Omental fat pad (tissue), 4 donors: ENCODE measurements around the gene PEAR1. TPM values are rescaled to one million over a fixed set of nuclear protein-coding genes. Genes with fewer than 3 reads are reported as not detected.

ENCODE experiments used
- ATAC-seq: fragments of 150-250 bp; one replicate; pipeline ENCODE4 v1.9.1; 2016; ENCODE audit warnings: mild to moderate bottlenecking, moderate library complexity; ENCODE audit not compliant: low FRiP score
- DNase-seq: peaks from one replicate; pipeline ENCODE4 v3.0.0-alpha.2; 2019; ENCODE audit warnings: low spot score
- small RNA-seq: library from RNA; depleted of rRNA; stranded (forward); fragments of <200 nt; gene quantifications from one replicate; pipeline ENCODE3, GENCODE V24; 2016
- total RNA-seq, 4 donors: library from RNA; depleted of rRNA; stranded (reverse); fragments of >200 nt; gene quantifications; one replicate each; pipeline ENCODE4 v1.1.0, GENCODE V29; 2016
- TF ChIP-seq, protein P1 (sequence below), 3 donors: fragments of 450-650 bp; IDR thresholded peaks; one replicate each; pipeline ENCODE4 v1.5.1; 2016 to 2017; ENCODE audit warnings: antibody characterized with exemption in 3 of 3, mild to moderate bottlenecking in 3 of 3, moderate library complexity in 2 of 3

Gene PEAR1
- total RNA-seq, 4 donors from 2014 or later: 5.4 to 29.5 (median 9.0) TPM

DNA sequence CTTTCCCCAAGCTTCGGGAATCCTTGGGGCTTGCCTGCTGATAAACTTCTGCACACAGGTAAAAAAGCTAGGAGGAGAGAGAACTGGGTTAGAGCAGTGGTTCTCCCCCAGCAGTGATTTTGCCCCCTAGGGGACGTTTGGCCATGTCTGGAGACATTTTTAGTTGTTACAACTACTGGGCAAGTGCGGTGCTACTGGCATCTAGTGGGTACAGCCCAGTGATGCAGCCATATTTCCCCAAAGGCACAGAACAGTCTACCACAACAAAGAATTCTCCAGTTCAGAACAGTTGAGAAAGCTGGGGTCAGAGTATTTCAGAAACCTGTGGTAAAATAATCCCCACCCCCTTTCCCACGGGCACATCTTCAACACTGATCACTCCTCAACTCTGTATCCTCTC, 68.2 kb downstream of the PEAR1 start:
- DNase-seq (no peak), ATAC-seq (no peak)
- TF ChIP-seq, protein P1, sequence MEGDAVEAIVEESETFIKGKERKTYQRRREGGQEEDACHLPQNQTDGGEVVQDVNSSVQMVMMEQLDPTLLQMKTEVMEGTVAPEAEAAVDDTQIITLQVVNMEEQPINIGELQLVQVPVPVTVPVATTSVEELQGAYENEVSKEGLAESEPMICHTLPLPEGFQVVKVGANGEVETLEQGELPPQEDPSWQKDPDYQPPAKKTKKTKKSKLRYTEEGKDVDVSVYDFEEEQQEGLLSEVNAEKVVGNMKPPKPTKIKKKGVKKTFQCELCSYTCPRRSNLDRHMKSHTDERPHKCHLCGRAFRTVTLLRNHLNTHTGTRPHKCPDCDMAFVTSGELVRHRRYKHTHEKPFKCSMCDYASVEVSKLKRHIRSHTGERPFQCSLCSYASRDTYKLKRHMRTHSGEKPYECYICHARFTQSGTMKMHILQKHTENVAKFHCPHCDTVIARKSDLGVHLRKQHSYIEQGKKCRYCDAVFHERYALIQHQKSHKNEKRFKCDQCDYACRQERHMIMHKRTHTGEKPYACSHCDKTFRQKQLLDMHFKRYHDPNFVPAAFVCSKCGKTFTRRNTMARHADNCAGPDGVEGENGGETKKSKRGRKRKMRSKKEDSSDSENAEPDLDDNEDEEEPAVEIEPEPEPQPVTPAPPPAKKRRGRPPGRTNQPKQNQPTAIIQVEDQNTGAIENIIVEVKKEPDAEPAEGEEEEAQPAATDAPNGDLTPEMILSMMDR (IDR thresholded peaks at IDR 0.05): no peak

DNA sequence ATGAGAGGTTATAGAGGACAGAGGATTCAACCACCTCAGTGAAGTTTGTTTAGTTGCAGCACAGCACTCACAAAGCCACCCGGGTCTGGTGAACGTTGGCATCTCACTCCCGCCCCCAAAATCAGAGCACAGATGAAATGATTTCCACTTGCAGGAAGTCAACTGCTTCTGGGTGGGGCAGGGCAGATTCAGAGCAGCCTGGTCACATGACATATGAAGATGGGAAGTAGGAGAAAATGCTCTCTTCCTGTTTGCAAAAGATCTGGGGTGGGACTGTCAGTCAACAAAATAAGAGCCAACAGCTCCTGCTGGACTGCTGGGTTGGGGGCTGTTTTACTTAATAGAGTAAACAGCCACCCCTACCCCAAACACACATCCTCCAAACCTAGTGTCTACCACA, 70.1 kb downstream of the PEAR1 start:
- TF ChIP-seq, protein P1 (IDR thresholded peaks at IDR 0.05): no peak
- ATAC-seq (no peak), DNase-seq (no peak)

DNA sequence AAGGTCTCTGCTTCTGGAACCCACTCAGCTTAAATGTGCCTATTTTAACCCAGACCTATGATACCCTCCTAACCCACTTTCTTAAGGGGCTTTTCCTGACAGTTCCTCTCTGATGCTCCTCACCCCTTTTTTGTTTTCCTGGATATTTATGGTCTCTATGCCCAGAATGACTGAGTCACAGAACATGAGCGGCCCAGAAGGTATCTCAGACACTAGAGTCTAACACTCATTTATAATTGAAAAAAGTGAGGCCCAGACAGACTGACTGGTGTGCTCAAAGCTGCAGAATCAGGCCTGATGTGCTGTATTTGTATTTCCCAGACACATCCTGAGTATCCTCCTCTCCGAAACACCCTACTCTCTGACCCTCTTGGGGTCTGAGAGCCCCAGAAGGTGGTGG, 70.9 kb downstream of the PEAR1 start:
- DNase-seq (no peak), ATAC-seq (no peak)
- TF ChIP-seq, protein P1 (IDR thresholded peaks at IDR 0.05): no peak

Small RNA genes within 50 kb of the gene (small RNA-seq; reads per million reads assigned to genes)
- not detected for gene MIR765

Other genes starting within 250 kb of the PEAR1 start
- gene NES, start 216.3 kb upstream of the PEAR1 start, total RNA-seq: 10 to 100 TPM; 17.4 to 76.4 (median 27.7) TPM
- 1 to 10 TPM in 3 of 4 donors, not detected in 1; 4.5 to 8.8 (median 8.8) TPM for gene CRABP2, start 188.1 kb upstream of the PEAR1 start, total RNA-seq
- gene METTL25B, start 165.2 kb upstream of the PEAR1 start, total RNA-seq: 10 to 100 TPM; 12.1 to 25.4 (median 18.8) TPM
- 10 to 100 TPM; 19.8 to 34.1 (median 28.2) TPM for gene ISG20L2, start 165.0 kb upstream of the PEAR1 start, total RNA-seq
- 10 to 100 TPM; 45.0 to 74.4 (median 69.8) TPM for gene MRPL24, start 152.6 kb upstream of the PEAR1 start, total RNA-seq
- gene HDGF, start 142.0 kb upstream of the PEAR1 start, total RNA-seq: 100 to 1,000 TPM; 124 to 242 (median 137) TPM
- 10 to 100 TPM; 25.5 to 34.7 (median 28.2) TPM for gene PRCC, start 126.2 kb upstream of the PEAR1 start, total RNA-seq
- 1 to 10 TPM; 2.2 to 6.5 (median 3.7) TPM for gene SH2D2A, start 76.9 kb upstream of the PEAR1 start, total RNA-seq
- under 1 TPM in 3 of 4 donors, not detected in 1; 0.06 to 0.12 (median 0.09) TPM for gene INSRR, start 34.6 kb upstream of the PEAR1 start, total RNA-seq
- 1 to 10 TPM; 1.3 to 6.3 (median 1.6) TPM for gene NTRK1, start 32.9 kb upstream of the PEAR1 start, total RNA-seq
- gene LRRC71, start 26.9 kb downstream of the PEAR1 start, total RNA-seq: not detected
- gene ARHGEF11, start 152.0 kb downstream of the PEAR1 start, total RNA-seq: 10 to 100 TPM; 26.4 to 46.5 (median 35.6) TPM
- gene ETV3L, start 206.1 kb downstream of the PEAR1 start, total RNA-seq: not detected
- gene ETV3, start 244.7 kb downstream of the PEAR1 start, total RNA-seq: 10 to 100 TPM; 28.8 to 48.3 (median 32.5) TPM